Measurements from ENCODE around the gene CSF3R.
"Not testable (repeated sequence)": the region's sequence is repeated elsewhere in the genome, so short reads cannot be mapped to it uniquely, and the experiment has no call there.

Gene CSF3R

GRCh38 chr1:36512842-36513241 is 30.1 kb upstream of the CSF3R start:
- H3K4me3 ChIP-seq (ENCODE audit: insufficient read depth, low read depth, low read length), result no peak overlapping the region
- WGBS, 2 experiments, result 85 to 95% methylated on average over 1 of the region's 1 CpG
- no peaks in the 10 kb centered on the region for H3K9me3 ChIP-seq (ENCODE audit: control insufficient read depth, low read length)
- H3K4me1 ChIP-seq (ENCODE audit: control insufficient read depth, insufficient read depth, low read length), result peaks cover 12% of the 10 kb centered on the region
- H3K36me3 ChIP-seq (ENCODE audit: control insufficient read depth, insufficient read depth, low read length), result no peaks in the 10 kb centered on the region
- H3K27ac ChIP-seq (ENCODE audit: insufficient read depth, low read depth, low read length, poor library complexity, severe bottlenecking), result no peak overlapping the region
- H3K27me3 ChIP-seq (ENCODE audit: control insufficient read depth, insufficient read depth, low read length, poor library complexity, severe bottlenecking), result no peaks in the 10 kb centered on the region

GRCh38 chr1:36511804-36512798 is 29.4 kb upstream of the CSF3R start:
- Histone ChIP-seq H3K27ac (ENCODE audit: insufficient read depth, low read depth, low read length, poor library complexity, severe bottlenecking) (no peak overlapping the region), H3K27me3 (ENCODE audit: control insufficient read depth, insufficient read depth, low read length, poor library complexity, severe bottlenecking) (no peaks in the 10 kb centered on the region), H3K9me3 (ENCODE audit: control insufficient read depth, low read length) (no peaks in the 10 kb centered on the region), H3K4me1 (ENCODE audit: control insufficient read depth, insufficient read depth, low read length) (peaks cover 12% of the 10 kb centered on the region), H3K36me3 (ENCODE audit: control insufficient read depth, insufficient read depth, low read length) (no peaks in the 10 kb centered on the region), H3K4me3 (ENCODE audit: insufficient read depth, low read depth, low read length) (no peak overlapping the region)
- 79 to 80% methylated on average over 15 of the region's 15 CpGs for WGBS, 2 experiments

GRCh38 chr1:36511220-36511619 is 28.5 kb upstream of the CSF3R start:
- H3K27me3 ChIP-seq (ENCODE audit: control insufficient read depth, insufficient read depth, low read length, poor library complexity, severe bottlenecking); H3K4me3 ChIP-seq (ENCODE audit: insufficient read depth, low read depth, low read length); H3K27ac ChIP-seq (ENCODE audit: insufficient read depth, low read depth, low read length, poor library complexity, severe bottlenecking); H3K36me3 ChIP-seq (ENCODE audit: control insufficient read depth, insufficient read depth, low read length); H3K9me3 ChIP-seq (ENCODE audit: control insufficient read depth, low read length); H3K4me1 ChIP-seq (ENCODE audit: control insufficient read depth, insufficient read depth, low read length): not testable (repeated sequence)
- WGBS, 2 experiments, result 90 to 99% methylated on average over 2 of the region's 2 CpGs

GRCh38 chr1:36510418-36510817 is 27.7 kb upstream of the CSF3R start:
- Histone ChIP-seq H3K4me3 (ENCODE audit: insufficient read depth, low read depth, low read length) (no peak overlapping the region), H3K36me3 (ENCODE audit: control insufficient read depth, insufficient read depth, low read length) (no peaks in the 10 kb centered on the region), H3K4me1 (ENCODE audit: control insufficient read depth, insufficient read depth, low read length) (peaks cover 8% of the 10 kb centered on the region), H3K27ac (ENCODE audit: insufficient read depth, low read depth, low read length, poor library complexity, severe bottlenecking) (no peak overlapping the region), H3K9me3 (ENCODE audit: control insufficient read depth, low read length) (no peaks in the 10 kb centered on the region), H3K27me3 (ENCODE audit: control insufficient read depth, insufficient read depth, low read length, poor library complexity, severe bottlenecking) (no peaks in the 10 kb centered on the region)
- 90 to 92% methylated on average over 7 of the region's 7 CpGs for WGBS, 2 experiments

GRCh38 chr1:36508257-36508656 is 25.5 kb upstream of the CSF3R start:
- H3K36me3 ChIP-seq (ENCODE audit: control insufficient read depth, insufficient read depth, low read length), result no peaks in the 10 kb centered on the region
- 88 to 93% methylated on average over 3 of the region's 3 CpGs for WGBS, 2 experiments
- H3K4me1 ChIP-seq (ENCODE audit: control insufficient read depth, insufficient read depth, low read length), result no peaks in the 10 kb centered on the region
- H3K4me3 ChIP-seq (ENCODE audit: insufficient read depth, low read depth, low read length), result no peak overlapping the region
- no peak overlapping the region for H3K27ac ChIP-seq (ENCODE audit: insufficient read depth, low read depth, low read length, poor library complexity, severe bottlenecking)
- no peaks in the 10 kb centered on the region for H3K9me3 ChIP-seq (ENCODE audit: control insufficient read depth, low read length)
- no peaks in the 10 kb centered on the region for H3K27me3 ChIP-seq (ENCODE audit: control insufficient read depth, insufficient read depth, low read length, poor library complexity, severe bottlenecking)

GRCh38 chr1:36506276-36506920 is 23.7 kb upstream of the CSF3R start:
- H3K27me3 ChIP-seq (ENCODE audit: control insufficient read depth, insufficient read depth, low read length, poor library complexity, severe bottlenecking), result no peaks in the 10 kb centered on the region
- no peaks in the 10 kb centered on the region for H3K36me3 ChIP-seq (ENCODE audit: control insufficient read depth, insufficient read depth, low read length)
- no peak overlapping the region for H3K4me3 ChIP-seq (ENCODE audit: insufficient read depth, low read depth, low read length)
- H3K4me1 ChIP-seq (ENCODE audit: control insufficient read depth, insufficient read depth, low read length), result no peaks in the 10 kb centered on the region
- H3K27ac ChIP-seq (ENCODE audit: insufficient read depth, low read depth, low read length, poor library complexity, severe bottlenecking), result no peak overlapping the region
- H3K9me3 ChIP-seq (ENCODE audit: control insufficient read depth, low read length), result no peaks in the 10 kb centered on the region
- 85 to 96% methylated on average over 5 of the region's 5 CpGs for WGBS, 2 experiments

- 70 to 88% methylated on average over 1 of the region's 1 CpG for WGBS, 2 experiments
- no peak overlapping the region for H3K27ac ChIP-seq (ENCODE audit: insufficient read depth, low read depth, low read length, poor library complexity, severe bottlenecking)
- H3K27me3 ChIP-seq (ENCODE audit: control insufficient read depth, insufficient read depth, low read length, poor library complexity, severe bottlenecking), result no peaks in the 10 kb centered on the region
- no peaks in the 10 kb centered on the region for H3K4me1 ChIP-seq (ENCODE audit: control insufficient read depth, insufficient read depth, low read length)
- H3K9me3 ChIP-seq (ENCODE audit: control insufficient read depth, low read length), result no peaks in the 10 kb centered on the region
- H3K36me3 ChIP-seq (ENCODE audit: control insufficient read depth, insufficient read depth, low read length), result no peaks in the 10 kb centered on the region
- H3K4me3 ChIP-seq (ENCODE audit: insufficient read depth, low read depth, low read length), result no peak overlapping the region
Measured at GRCh38 chr1:36503733-36504132, 21.0 kb upstream of the CSF3R start.

- Histone ChIP-seq H3K27me3 (ENCODE audit: control insufficient read depth, insufficient read depth, low read length, poor library complexity, severe bottlenecking) (no peaks in the 10 kb centered on the region), H3K9me3 (ENCODE audit: control insufficient read depth, low read length) (no peaks in the 10 kb centered on the region), H3K4me3 (ENCODE audit: insufficient read depth, low read depth, low read length) (no peak overlapping the region), H3K27ac (ENCODE audit: insufficient read depth, low read depth, low read length, poor library complexity, severe bottlenecking) (no peak overlapping the region), H3K4me1 (ENCODE audit: control insufficient read depth, insufficient read depth, low read length) (no peaks in the 10 kb centered on the region), H3K36me3 (ENCODE audit: control insufficient read depth, insufficient read depth, low read length) (no peaks in the 10 kb centered on the region)
- no CpG with 5 or more reads among the region's 1 CpG for WGBS, 2 experiments
Measured at GRCh38 chr1:36503159-36503558, 20.4 kb upstream of the CSF3R start.

- no peaks in the 10 kb centered on the region for H3K9me3 ChIP-seq (ENCODE audit: control insufficient read depth, low read length)
- H3K27ac ChIP-seq (ENCODE audit: insufficient read depth, low read depth, low read length, poor library complexity, severe bottlenecking), result no peak overlapping the region
- WGBS, 2 experiments, result 88 to 100% methylated on average over 1 to 2 of the region's 2 CpGs
- H3K4me1 ChIP-seq (ENCODE audit: control insufficient read depth, insufficient read depth, low read length), result no peaks in the 10 kb centered on the region
- no peaks in the 10 kb centered on the region for H3K36me3 ChIP-seq (ENCODE audit: control insufficient read depth, insufficient read depth, low read length)
- H3K27me3 ChIP-seq (ENCODE audit: control insufficient read depth, insufficient read depth, low read length, poor library complexity, severe bottlenecking), result no peaks in the 10 kb centered on the region
- no peak overlapping the region for H3K4me3 ChIP-seq (ENCODE audit: insufficient read depth, low read depth, low read length)
Measured at GRCh38 chr1:36502616-36503015, 19.9 kb upstream of the CSF3R start.

- not testable (repeated sequence) for H3K36me3 ChIP-seq (ENCODE audit: control insufficient read depth, insufficient read depth, low read length); H3K4me1 ChIP-seq (ENCODE audit: control insufficient read depth, insufficient read depth, low read length); H3K9me3 ChIP-seq (ENCODE audit: control insufficient read depth, low read length); H3K27ac ChIP-seq (ENCODE audit: insufficient read depth, low read depth, low read length, poor library complexity, severe bottlenecking); H3K4me3 ChIP-seq (ENCODE audit: insufficient read depth, low read depth, low read length); H3K27me3 ChIP-seq (ENCODE audit: control insufficient read depth, insufficient read depth, low read length, poor library complexity, severe bottlenecking)
- 87 to 99% methylated on average over 4 of the region's 4 CpGs for WGBS, 2 experiments
Measured at GRCh38 chr1:36501911-36502310, 19.2 kb upstream of the CSF3R start.

All from ectodermal cell (in vitro differentiated cells).